AG09319 (cell line): ENCODE data around the gene FOLH1.
"Not testable (repeated sequence)": the region's sequence is repeated elsewhere in the genome, so short reads cannot be mapped to it uniquely, and the experiment has no call there.

Experiments used
- DNase-seq: peaks from one replicate; pipeline ENCODE4 v3.0.0-alpha.2; 2010; ENCODE audit warnings: low read depth; ENCODE audit errors: extremely low read depth
- CTCF ChIP-seq: IDR thresholded peaks from 2 replicates; pipeline ENCODE4 v1.5.1; 2011; ENCODE audit warnings: low read depth, mild to moderate bottlenecking, inconsistent platforms, low read length, moderate library complexity

FOLH1 gene

GRCh38 chr11:49151211-49151610 is 57.2 kb downstream of the FOLH1 start:
- TF ChIP-seq CTCF, result no peak
- DNase-seq, result no peak

- DNase-seq, result not testable (repeated sequence)
These were observed 106.0 kb downstream of the FOLH1 start for GRCh38 chr11:49102356-49102755.
